SK-N-SH (cell line): ENCODE measurements around the gene CCDC112. TPM values are rescaled to one million over a fixed set of nuclear protein-coding genes. Genes with fewer than 3 reads are reported as not detected.

Experiments used
- CTCF ChIA-PET: fragments of 300-600, 350-600 bp; formaldehyde crosslinking; extraction: SDS; loops from one replicate; lab custom pipeline; 2021; lab: Yijun Ruan, JAX
- POLR2A ChIA-PET: fragments of 350-600 bp; sonication (Branson Sonifier 250); formaldehyde crosslinking; extraction: SDS; loops from one replicate; lab custom pipeline; 2020; ENCODE audit warnings: antibody characterized with exemption, inconsistent platforms; lab: Yijun Ruan, JAX
- DNase-seq: peaks from one replicate; pipeline ENCODE4 v3.0.0; 2012
- H2AFZ ChIP-seq: fragments of 200-600 bp; sonication (generic); 2 replicates; pipeline ENCODE4 v1.8.1; 2016; ENCODE audit warnings: antibody characterized with exemption, mild to moderate bottlenecking, low read depth
- H3F3A ChIP-seq: fragments of 200-600 bp; sonication (generic); replicated peaks from 2 replicates; pipeline ENCODE3; 2016; ENCODE audit warnings: antibody characterized with exemption, mild to moderate bottlenecking; ENCODE audit not compliant: insufficient read depth
- H3K27ac ChIP-seq, 2 experiments: fragments of 200-500 bp in 1 of 2; fragments of 200-600 bp in 1 of 2; sonication (Bioruptor generic) in 1 of 2; sonication (generic), shearing (Covaris generic) in 1 of 2; 2 replicates each; pipeline versions ENCODE4 v1.5.1 to v1.6.1; 2014 to 2016; ENCODE audit warnings: low read depth in 2 of 2, inconsistent platforms in 1 of 2, low read length in 1 of 2, mild to moderate bottlenecking in 1 of 2, mixed read lengths in 1 of 2
- H3K27me3 ChIP-seq: fragments of 200-600 bp; sonication (generic), shearing (Covaris generic); 2 replicates; pipeline ENCODE4 v1.6.1; 2016; ENCODE audit warnings: mixed run types; ENCODE audit not compliant: insufficient read depth
- H3K36me3 ChIP-seq, 2 experiments: fragments of 200-500 bp in 1 of 2; fragments of 200-600 bp in 1 of 2; sonication (Bioruptor generic) in 1 of 2; sonication (generic) in 1 of 2; replicated peaks in 1 of 2; 2 replicates each; pipeline versions ENCODE3 to v1.5.1; 2014 to 2016; ENCODE audit warnings: low read length in 1 of 2, mild to moderate bottlenecking in 1 of 2; ENCODE audit not compliant: insufficient read depth in 2 of 2, control insufficient read depth in 1 of 2
- H3K4me1 ChIP-seq, 2 experiments: fragments of 200-500 bp in 1 of 2; fragments of 200-600 bp in 1 of 2; sonication (Bioruptor generic) in 1 of 2; sonication (generic), shearing (Covaris generic) in 1 of 2; 2 replicates each; pipeline versions ENCODE4 v1.5.1 to v1.6.1; 2014 to 2016; ENCODE audit warnings: low read depth in 1 of 2, low read length in 1 of 2, mixed run types in 1 of 2; ENCODE audit not compliant: insufficient read depth in 2 of 2, control insufficient read depth in 1 of 2
- H3K4me2 ChIP-seq: fragments of 200-600 bp; sonication (generic), shearing (Covaris generic); 2 replicates; pipeline ENCODE4 v1.6.1; 2017; ENCODE audit warnings: mixed run types
- H3K4me3 ChIP-seq, 2 experiments: fragments of 200-500 bp in 1 of 2; fragments of 200-600 bp in 1 of 2; sonication (Bioruptor generic) in 1 of 2; sonication (generic), shearing (Covaris generic) in 1 of 2; 2 replicates each; pipeline versions ENCODE4 v1.5.1 to v1.8.1; 2014 to 2016; ENCODE audit warnings: low read depth in 2 of 2, inconsistent platforms in 1 of 2, low read length in 1 of 2, mild to moderate bottlenecking in 1 of 2, mixed read lengths in 1 of 2, moderate library complexity in 1 of 2
- H3K79me2 ChIP-seq: fragments of 200-600 bp; sonication (generic); 2 replicates; pipeline ENCODE4 v1.8.1; 2017; ENCODE audit warnings: mild to moderate bottlenecking; ENCODE audit not compliant: insufficient read depth
- H3K9ac ChIP-seq: fragments of 200-600 bp; sonication (generic); 2 replicates; pipeline ENCODE4 v1.6.1; 2017; ENCODE audit warnings: mixed run types
- H3K9me2 ChIP-seq: fragments of 200-600 bp; sonication (generic); 2 replicates; pipeline ENCODE4 v1.6.1; 2017; ENCODE audit warnings: mixed run types
- H3K9me3 ChIP-seq: fragments of 200-600 bp; sonication (generic); 2 replicates; pipeline ENCODE4 v1.6.1; 2017; ENCODE audit warnings: mixed run types, mild to moderate bottlenecking, moderate library complexity
- H4K20me1 ChIP-seq: fragments of 200-600 bp; sonication (generic); 2 replicates; pipeline ENCODE4 v1.6.1; 2017; ENCODE audit warnings: mild to moderate bottlenecking, mixed run types; ENCODE audit not compliant: insufficient read depth
- EP300 ChIP-seq, 2 experiments: IDR thresholded peaks; 2 replicates each; pipeline versions ENCODE4 v1.4.0 to v1.6.1; 2012; ENCODE audit warnings: borderline replicate concordance in 1 of 2, low read depth in 1 of 2, low read length in 1 of 2
- FOSL2 ChIP-seq: IDR thresholded peaks from 2 replicates; pipeline ENCODE4 v1.4.0; 2012; ENCODE audit warnings: low read depth, mild to moderate bottlenecking, moderate library complexity, borderline replicate concordance
- GABPA ChIP-seq: IDR thresholded peaks from 2 replicates; pipeline ENCODE4 v1.4.0; 2012; ENCODE audit warnings: low read depth, mild to moderate bottlenecking
- JUND ChIP-seq: IDR thresholded peaks from 2 replicates; pipeline ENCODE4 v1.4.0; 2012
- MXI1 ChIP-seq: IDR thresholded peaks from 2 replicates; pipeline ENCODE4 v1.6.1; 2012; ENCODE audit warnings: mild to moderate bottlenecking, low read depth, low read length, improper control_type of control experiment
- POLR2AphosphoS5 ChIP-seq: IDR thresholded peaks from 2 replicates; pipeline ENCODE4 v1.6.1; 2012; ENCODE audit warnings: low read depth, low read length
- RFX5 ChIP-seq: IDR thresholded peaks from 2 replicates; pipeline ENCODE4 v1.6.1; 2012; ENCODE audit warnings: mild to moderate bottlenecking, improper control_type of control experiment, low read length
- TAF1 ChIP-seq: IDR thresholded peaks from 2 replicates; pipeline ENCODE4 v1.6.1; 2012; ENCODE audit warnings: low read depth, mild to moderate bottlenecking, low read length, moderate library complexity, borderline replicate concordance
- USF1 ChIP-seq: IDR thresholded peaks from 2 replicates; pipeline ENCODE4 v1.4.0; 2012; ENCODE audit warnings: low read depth, borderline replicate concordance
- ZBTB33 ChIP-seq: IDR thresholded peaks from 2 replicates; pipeline ENCODE4 v1.4.0; 2012; ENCODE audit warnings: low read depth, borderline replicate concordance
- WGBS: methylation state at CpG from one replicate; pipeline ENCODE4 v1.1.6; 2017; ENCODE audit warnings: low lambda C conversion rate; 5-methylcytosine and 5-hydroxymethylcytosine counted together
- polyA plus RNA-seq, 3 experiments: library from polyadenylated mRNA; depleted of rRNA; stranded (reverse); fragments of >200 nt; gene quantifications; 2 replicates each; pipeline ENCODE4 v1.2.3, GENCODE V29; 2012
- TF ChIP-seq, protein P1 (sequence below): fragments of 150-350 bp; IDR thresholded peaks from 2 replicates; pipeline ENCODE4 v1.6.1; 2016; ENCODE audit warnings: mild to moderate bottlenecking, low read depth, low read length

CCDC112 gene
- polyA plus RNA-seq, 1 of the 3 experiments (the other 2 are of a cell fraction) = 2.3 TPM

DNA sequence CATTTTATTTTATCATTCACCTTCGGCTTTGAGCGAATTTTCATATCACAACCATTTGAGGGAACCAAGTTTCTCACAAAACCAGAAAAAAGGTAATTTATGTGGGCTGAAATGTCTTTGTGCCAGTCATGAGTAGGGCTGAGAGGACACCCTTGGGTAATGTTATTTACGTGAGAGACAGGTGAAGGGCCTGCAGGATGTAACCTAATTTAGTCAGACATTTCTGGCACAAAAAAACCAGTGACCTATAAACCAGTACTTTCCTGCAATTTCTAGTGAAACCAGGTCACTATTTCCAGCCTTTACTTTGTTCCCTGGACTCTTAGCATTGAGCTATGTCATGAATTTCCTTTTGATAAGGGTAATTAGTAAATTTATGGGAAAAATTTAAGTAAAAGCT lies 17.2 kb upstream of the CCDC112 start:
- Histone ChIP-seq H3K79me2 (no peaks in the 10 kb centered on the region), H3K27ac (no peak overlapping the region), H3K4me3 (no peak overlapping the region), H3K4me1 (no peaks in the 10 kb centered on the region; a peak in 1 of 4 replicates), H3F3A (no peaks in the 10 kb centered on the region), H3K4me2 (no peak overlapping the region), H3K9me2 (no peaks in the 10 kb centered on the region), H2AFZ (no peak overlapping the region), H3K27me3 (no peaks in the 10 kb centered on the region), H3K36me3 (no peaks in the 10 kb centered on the region), H3K9me3 (no peaks in the 10 kb centered on the region), H3K9ac (no peak overlapping the region), H4K20me1 (no peaks in the 10 kb centered on the region)
- WGBS = 89% methylated on average over 3 of the region's 3 CpGs
- CTCF ChIA-PET = interaction anchor here (1.0 kb wide), 1 partner anchor 277 kb away, joined by 3 read pairs; no protein-coding TSS in a partner anchor
- POLR2A ChIA-PET = no interaction called here
- DNase-seq = no peak
- no peak for TF ChIP-seq JUND

- WGBS = no CpG with 5 or more reads among the region's 2 CpGs
- Histone ChIP-seq H3K79me2 (no peaks in the 10 kb centered on the region), H3K9ac (no peak overlapping the region), H3K27ac (no peak overlapping the region), H3K4me1 (no peaks in the 10 kb centered on the region; a peak in 1 of 4 replicates), H3K36me3 (no peaks in the 10 kb centered on the region), H4K20me1 (no peaks in the 10 kb centered on the region), H3K9me3 (no peaks in the 10 kb centered on the region), H2AFZ (no peak overlapping the region), H3F3A (no peaks in the 10 kb centered on the region), H3K4me3 (no peak overlapping the region), H3K9me2 (no peaks in the 10 kb centered on the region), H3K27me3 (no peaks in the 10 kb centered on the region), H3K4me2 (no peak overlapping the region)
- POLR2A ChIA-PET = no interaction called here
- DNase-seq = no peak
- CTCF ChIA-PET = interaction anchor here (1.0 to 5.6 kb wide), 2 partner anchors 264 to 278 kb away, joined by 3 to 65 read pairs; no protein-coding TSS in a partner anchor
- TF ChIP-seq TAF1 = no peak
- TF ChIP-seq MXI1 = no peak
- TF ChIP-seq EP300 (IDR thresholded peaks at IDR 0.05; ENCODE audit: borderline replicate concordance in 1 of 2, low read depth in 1 of 2, low read length in 1 of 2) = no peak
- TF ChIP-seq RFX5 = no peak
- TF ChIP-seq, protein P1, sequence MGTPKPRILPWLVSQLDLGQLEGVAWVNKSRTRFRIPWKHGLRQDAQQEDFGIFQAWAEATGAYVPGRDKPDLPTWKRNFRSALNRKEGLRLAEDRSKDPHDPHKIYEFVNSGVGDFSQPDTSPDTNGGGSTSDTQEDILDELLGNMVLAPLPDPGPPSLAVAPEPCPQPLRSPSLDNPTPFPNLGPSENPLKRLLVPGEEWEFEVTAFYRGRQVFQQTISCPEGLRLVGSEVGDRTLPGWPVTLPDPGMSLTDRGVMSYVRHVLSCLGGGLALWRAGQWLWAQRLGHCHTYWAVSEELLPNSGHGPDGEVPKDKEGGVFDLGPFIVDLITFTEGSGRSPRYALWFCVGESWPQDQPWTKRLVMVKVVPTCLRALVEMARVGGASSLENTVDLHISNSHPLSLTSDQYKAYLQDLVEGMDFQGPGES = no peak
- TF ChIP-seq FOSL2 = no peak
- no peak for TF ChIP-seq POLR2AphosphoS5
- TF ChIP-seq ZBTB33 = no peak
- TF ChIP-seq GABPA = no peak
- no peak for TF ChIP-seq USF1
These were observed 16.6 kb upstream of the CCDC112 start for GRCh38 chr5:115313052-115313451.
